HG02885 (cell line): ENCODE results near the gene ZNF138.
"Not testable (repeated sequence)": the region's sequence is repeated elsewhere in the genome, so short reads cannot be mapped to it uniquely, and the experiment has no call there.

Source experiments
- ATAC-seq: cut with Tn5 transposase; IDR thresholded peaks from one replicate; pipeline ENCODE4 v1.9.1; 2021; ENCODE audit warnings: mild to moderate bottlenecking; ENCODE audit not compliant: unreplicated experiment, poor library complexity

ZNF138 gene

GRCh38 chr7:64794171-64794844 is at the start of gene ZNF138:
TSS of gene ZNF138 (plus strand) at chr7:64794428. CDS start at chr7:64794569, 141 bp downstream.
- peak; percentile 100 for ATAC-seq

- no peak for ATAC-seq
These were observed 49.5 kb upstream of the ZNF138 start for GRCh38 chr7:64744680-64745079.

- no peak for ATAC-seq
These were observed 46.4 kb upstream of the ZNF138 start for GRCh38 chr7:64747802-64748201.

- no peak for ATAC-seq
These were observed 41.2 kb upstream of the ZNF138 start for GRCh38 chr7:64753032-64753431.

- ATAC-seq, result no peak
These were observed 38.4 kb upstream of the ZNF138 start for GRCh38 chr7:64755865-64756264.

DNA sequence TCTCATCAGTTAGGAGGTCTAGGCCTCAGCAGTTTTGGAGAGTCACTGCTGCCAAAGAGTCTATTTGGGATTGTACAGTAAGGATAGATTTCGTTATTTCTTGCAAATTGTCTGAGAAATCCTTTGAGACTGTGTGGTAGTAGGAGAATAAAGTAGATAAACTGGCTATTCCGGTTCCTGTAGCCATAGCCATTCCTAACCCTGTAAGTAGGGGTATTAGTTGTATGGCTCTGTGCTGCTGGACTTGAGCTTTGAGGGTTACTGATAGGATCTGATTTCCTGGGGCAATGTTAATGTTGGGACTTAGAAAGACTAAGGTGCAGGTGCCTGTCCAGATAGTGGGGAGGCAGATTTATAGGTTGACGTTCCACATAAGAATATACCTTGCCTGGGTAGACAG is 36.1 kb upstream of the ZNF138 start:
- ATAC-seq, result no peak

- no peak for ATAC-seq
These were observed 25.4 kb upstream of the ZNF138 start for GRCh38 chr7:64768824-64769223.

- ATAC-seq, result no peak
These were observed 19.9 kb upstream of the ZNF138 start for GRCh38 chr7:64774204-64774842.

- no peak for ATAC-seq
These were observed 18.9 kb upstream of the ZNF138 start for GRCh38 chr7:64775289-64775688.

DNA sequence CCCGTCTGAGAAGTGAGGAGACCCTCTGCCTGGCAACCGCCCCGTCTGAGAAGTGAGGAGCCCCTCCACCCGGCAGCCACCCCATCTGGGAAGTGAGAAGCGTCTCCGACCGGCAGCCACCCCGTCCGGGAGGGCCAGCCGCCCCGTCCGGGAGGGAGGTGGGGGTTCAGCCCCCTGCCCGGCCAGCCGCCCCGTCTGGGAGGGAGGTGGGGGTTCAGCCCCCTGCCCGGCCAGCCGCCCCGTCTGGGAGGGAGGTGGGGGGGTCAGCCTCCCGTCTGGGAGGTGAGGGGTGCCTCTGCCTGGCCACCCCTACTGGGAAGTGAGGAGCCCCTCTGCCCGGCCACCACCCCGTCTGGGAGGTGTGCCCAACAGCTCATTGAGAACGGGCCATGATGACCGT is 9.4 kb upstream of the ZNF138 start:
- ATAC-seq, result not testable (repeated sequence)

GRCh38 chr7:64787295-64787694 is 6.9 kb upstream of the ZNF138 start:
- no peak for ATAC-seq

- not testable (repeated sequence) for ATAC-seq
These were observed 5.0 kb upstream of the ZNF138 start for GRCh38 chr7:64789241-64789640.

GRCh38 chr7:64793106-64793755 is 997 bp upstream of the ZNF138 start:
- no peak for ATAC-seq

GRCh38 chr7:64795176-64795575 is 948 bp downstream of the ZNF138 start:
- no peak for ATAC-seq

- ATAC-seq, result not testable (repeated sequence)
These were observed 4.9 kb downstream of the ZNF138 start for GRCh38 chr7:64799169-64799568.

DNA sequence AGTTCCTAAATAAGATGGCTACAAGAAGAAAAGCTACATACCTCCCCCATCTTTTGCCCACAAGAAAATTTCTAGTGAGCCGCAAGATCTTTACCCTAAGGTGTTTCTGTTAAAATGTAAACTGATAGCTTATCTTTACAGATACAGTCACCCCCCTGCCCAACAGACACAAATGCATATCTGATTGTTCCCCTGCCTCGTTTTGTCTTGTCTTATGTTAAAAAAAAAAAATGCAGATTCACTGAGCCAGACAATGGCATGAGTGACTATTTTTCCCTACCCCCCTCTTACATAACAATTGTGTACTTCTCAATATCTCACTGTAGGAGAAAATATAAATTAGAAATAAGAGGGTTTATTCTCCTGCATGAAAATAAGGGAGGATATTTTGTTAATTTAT is 8.5 kb downstream of the ZNF138 start:
- ATAC-seq, result no peak

DNA sequence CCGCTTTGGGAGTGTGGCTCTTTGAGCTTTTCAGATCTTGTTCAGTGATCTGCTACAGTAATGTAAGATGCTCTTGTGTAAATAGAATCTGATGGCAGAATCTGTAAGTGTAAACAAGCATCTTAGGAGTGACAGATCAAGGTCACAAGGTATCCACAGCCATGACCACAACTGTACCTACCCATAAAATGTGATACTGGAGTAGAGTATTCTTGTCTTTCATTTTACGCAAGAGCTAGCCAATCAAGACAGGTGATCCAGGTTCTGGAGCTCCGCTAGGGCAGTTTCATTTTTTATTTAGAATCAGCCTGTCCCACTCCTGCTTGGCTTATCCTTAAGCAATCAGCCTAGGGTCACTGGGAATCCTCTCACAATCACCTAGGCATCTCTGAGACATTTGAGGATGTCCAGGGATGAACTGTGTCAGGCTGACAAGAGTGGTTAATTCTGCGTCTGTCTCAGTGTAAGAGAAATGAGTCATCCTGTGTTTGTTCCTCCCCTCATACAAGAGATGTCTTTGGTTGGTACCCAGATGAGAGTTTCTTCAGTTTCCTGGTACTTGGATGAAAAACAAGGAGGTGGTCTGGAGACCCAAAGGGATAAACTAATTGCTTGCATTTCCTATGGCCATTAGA is 13.6 kb downstream of the ZNF138 start:
- no peak for ATAC-seq

GRCh38 chr7:64811767-64812166 is 17.5 kb downstream of the ZNF138 start:
- ATAC-seq, result no peak

- ATAC-seq, result no peak
These were observed 36.7 kb downstream of the ZNF138 start for GRCh38 chr7:64830926-64831325.

DNA sequence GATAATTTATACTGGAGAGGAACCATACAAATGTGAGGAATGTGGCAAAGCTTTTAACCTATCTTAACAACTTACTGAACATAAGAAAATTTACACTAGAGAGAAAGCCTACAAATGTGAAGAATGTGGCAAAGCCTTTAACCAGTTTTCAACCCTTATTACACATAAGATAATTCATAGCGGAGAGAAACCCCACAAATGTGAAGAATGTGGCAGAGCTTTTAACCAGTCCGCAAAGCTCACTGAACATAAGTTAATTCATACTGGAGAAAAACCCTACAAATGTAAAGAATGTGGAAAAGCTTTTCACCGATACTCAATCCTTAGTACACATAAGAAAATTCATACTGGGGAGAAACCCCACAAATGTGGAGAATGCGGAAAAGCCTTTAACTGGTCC is 37.9 kb downstream of the ZNF138 start:
- no peak for ATAC-seq

- ATAC-seq, result no peak
These were observed 40.8 kb downstream of the ZNF138 start for GRCh38 chr7:64834989-64835388.
